Smooth muscle cell (in vitro differentiated cells): ENCODE data around the gene PPME1. TPM values are rescaled to one million over a fixed set of nuclear protein-coding genes. Genes with fewer than 3 reads are reported as not detected.

Experiments used
- DNase-seq: peaks from one replicate; lab custom pipeline; 2025; ENCODE audit not compliant: unreplicated experiment; lab: John Stamatoyannopoulos, UW
- H2AFZ ChIP-seq: fragments of 200-600 bp; sonication (generic); 2 replicates; pipeline ENCODE4 v1.6.0; 2016; ENCODE audit warnings: antibody characterized with exemption, low read depth, mild to moderate bottlenecking
- H3F3A ChIP-seq: fragments of 200-600 bp; sonication (generic); 2 replicates; pipeline ENCODE4 v1.6.0; 2017; ENCODE audit warnings: antibody characterized with exemption, low read depth
- H3K27ac ChIP-seq: fragments of 200-600 bp; sonication (generic); 2 replicates; pipeline ENCODE4 v1.5.1; 2016; ENCODE audit warnings: low read depth, mild to moderate bottlenecking
- H3K27me3 ChIP-seq: fragments of 200-600 bp; sonication (generic); 2 replicates; pipeline ENCODE4 v1.6.1; 2016; ENCODE audit warnings: low read depth, mild to moderate bottlenecking
- H3K36me3 ChIP-seq: fragments of 200-600 bp; sonication (generic); 2 replicates; pipeline ENCODE4 v1.5.1; 2016; ENCODE audit warnings: low read depth
- H3K4me1 ChIP-seq: fragments of 200-600 bp; sonication (generic); 2 replicates; pipeline ENCODE4 v1.5.1; 2016; ENCODE audit warnings: low read depth
- H3K4me2 ChIP-seq: fragments of 200-600 bp; sonication (generic); 2 replicates; pipeline ENCODE4 v1.6.0; 2016; ENCODE audit warnings: mild to moderate bottlenecking
- H3K4me3 ChIP-seq: fragments of 200-600 bp; sonication (generic); 2 replicates; pipeline ENCODE4 v1.5.1; 2016; ENCODE audit warnings: mild to moderate bottlenecking
- H3K79me2 ChIP-seq: fragments of 200-600 bp; sonication (generic); 2 replicates; pipeline ENCODE4 v1.6.0; 2016; ENCODE audit warnings: low read depth, mild to moderate bottlenecking
- H3K9ac ChIP-seq: fragments of 200-600 bp; sonication (generic); 2 replicates; pipeline ENCODE4 v1.6.0; 2016; ENCODE audit warnings: low read depth
- H3K9me3 ChIP-seq: fragments of 200-600 bp; sonication (generic); replicated peaks from 2 replicates; pipeline ENCODE4 v1.5.1; 2016; ENCODE audit warnings: low read depth
- H4K20me1 ChIP-seq: fragments of 200-600 bp; sonication (generic); 2 replicates; pipeline ENCODE4 v1.6.0; 2016; ENCODE audit warnings: low read depth
- WGBS: methylation state at CpG from one replicate; pipeline ENCODE4 v1.1.7; 2016; ENCODE audit warnings: low lambda C conversion rate; 5-methylcytosine and 5-hydroxymethylcytosine counted together
- polyA plus RNA-seq: library from polyadenylated mRNA; unstranded; fragments of >200 nt; fragmentation: Nextera tagmentation; extraction: Ambion mirVana; gene quantifications from 2 replicates; pipeline ENCODE4 v1.2.1, GENCODE V29; 2016
- total RNA-seq: library from RNA; depleted of rRNA; stranded (reverse); fragments of >200 nt; gene quantifications from 2 replicates; pipeline ENCODE4 v1.2.3, GENCODE V29; 2014
- TF ChIP-seq, protein P1 (sequence below): fragments of 200-600 bp; sonication (generic); IDR thresholded peaks from 2 replicates; pipeline ENCODE4 v1.5.1; 2017; ENCODE audit warnings: borderline replicate concordance, mild to moderate bottlenecking, antibody characterized with exemption; ENCODE audit not compliant: insufficient read depth, poor library complexity, severe bottlenecking

The PPME1 gene
- total and polyA plus RNA-seq, 2 experiments from 2014 or later: 67.1 to 69.1 TPM

- Histone ChIP-seq H3K9ac (no peak overlapping the region), H3K9me3 (no peaks in the 10 kb centered on the region), H3K36me3 (no peaks in the 10 kb centered on the region), H3K4me2 (no peak overlapping the region), H3K4me1 (no peaks in the 10 kb centered on the region), H3K4me3 (no peak overlapping the region), H3K27me3 (no peaks in the 10 kb centered on the region), H2AFZ (no peak overlapping the region), H3F3A (no peaks in the 10 kb centered on the region), H3K27ac (no peak overlapping the region), H4K20me1 (peaks cover 2% of the 10 kb centered on the region), H3K79me2 (peaks cover 5% of the 10 kb centered on the region)
- TF ChIP-seq, protein P1, sequence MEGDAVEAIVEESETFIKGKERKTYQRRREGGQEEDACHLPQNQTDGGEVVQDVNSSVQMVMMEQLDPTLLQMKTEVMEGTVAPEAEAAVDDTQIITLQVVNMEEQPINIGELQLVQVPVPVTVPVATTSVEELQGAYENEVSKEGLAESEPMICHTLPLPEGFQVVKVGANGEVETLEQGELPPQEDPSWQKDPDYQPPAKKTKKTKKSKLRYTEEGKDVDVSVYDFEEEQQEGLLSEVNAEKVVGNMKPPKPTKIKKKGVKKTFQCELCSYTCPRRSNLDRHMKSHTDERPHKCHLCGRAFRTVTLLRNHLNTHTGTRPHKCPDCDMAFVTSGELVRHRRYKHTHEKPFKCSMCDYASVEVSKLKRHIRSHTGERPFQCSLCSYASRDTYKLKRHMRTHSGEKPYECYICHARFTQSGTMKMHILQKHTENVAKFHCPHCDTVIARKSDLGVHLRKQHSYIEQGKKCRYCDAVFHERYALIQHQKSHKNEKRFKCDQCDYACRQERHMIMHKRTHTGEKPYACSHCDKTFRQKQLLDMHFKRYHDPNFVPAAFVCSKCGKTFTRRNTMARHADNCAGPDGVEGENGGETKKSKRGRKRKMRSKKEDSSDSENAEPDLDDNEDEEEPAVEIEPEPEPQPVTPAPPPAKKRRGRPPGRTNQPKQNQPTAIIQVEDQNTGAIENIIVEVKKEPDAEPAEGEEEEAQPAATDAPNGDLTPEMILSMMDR: no peak
- WGBS: 85% methylated on average over 1 of the region's 1 CpG
- DNase-seq: no peak
These were observed 13.9 kb upstream of the PPME1 start for GRCh38 chr11:74157169-74157568.

DNA sequence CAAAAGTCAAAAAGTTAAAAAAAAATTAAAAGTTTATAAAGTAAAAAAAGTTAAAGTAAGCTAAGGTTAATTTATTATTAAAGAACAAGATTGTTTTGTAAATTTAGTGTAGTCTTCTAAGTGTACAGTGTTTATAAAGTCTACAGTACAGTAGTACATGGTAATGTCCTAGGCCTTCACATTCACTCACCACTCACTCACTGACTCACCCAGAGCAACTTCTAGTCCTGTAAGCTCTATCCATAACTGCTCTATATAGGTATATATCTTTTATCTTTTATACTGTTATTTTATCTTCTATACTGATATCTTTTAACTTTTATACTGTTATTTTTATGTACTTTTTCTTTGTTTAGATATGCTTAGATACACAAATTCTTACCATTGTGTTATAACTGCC lies 11.4 kb upstream of the PPME1 start:
- Histone ChIP-seq H3F3A (no peaks in the 10 kb centered on the region), H2AFZ (no peak overlapping the region), H3K36me3 (peaks cover 10% of the 10 kb centered on the region), H3K9me3 (no peaks in the 10 kb centered on the region), H3K9ac (no peak overlapping the region), H3K79me2 (peaks cover 5% of the 10 kb centered on the region), H4K20me1 (peaks cover 2% of the 10 kb centered on the region), H3K4me1 (no peaks in the 10 kb centered on the region), H3K4me3 (no peak overlapping the region), H3K4me2 (no peak overlapping the region), H3K27ac (no peak overlapping the region), H3K27me3 (no peaks in the 10 kb centered on the region)
- TF ChIP-seq, protein P1: no peak
- no peak for DNase-seq

- H3K79me2 ChIP-seq: no peaks in the 10 kb centered on the region
- no peak overlapping the region for H3K4me2 ChIP-seq
- H3K4me1 ChIP-seq: no peaks in the 10 kb centered on the region
- H3K9ac ChIP-seq: no peak overlapping the region
- 97% methylated on average over 2 of the region's 2 CpGs for WGBS
- DNase-seq: no peak
- H3F3A ChIP-seq: no peaks in the 10 kb centered on the region
- no peak overlapping the region for H2AFZ ChIP-seq
- TF ChIP-seq, protein P1: no peak
- no peak overlapping the region for H3K4me3 ChIP-seq
- H3K9me3 ChIP-seq: no peaks in the 10 kb centered on the region
- no peaks in the 10 kb centered on the region for H4K20me1 ChIP-seq
- no peak overlapping the region for H3K27ac ChIP-seq
- H3K36me3 ChIP-seq: peaks cover 22% of the 10 kb centered on the region
- no peaks in the 10 kb centered on the region for H3K27me3 ChIP-seq
These were observed 8.2 kb upstream of the PPME1 start for GRCh38 chr11:74162681-74163467.

GRCh38 chr11:74168838-74169237 lies 2.3 kb upstream of the PPME1 start:
- DNase-seq: no peak
- H3K36me3 ChIP-seq: peaks cover 21% of the 10 kb centered on the region
- H3K9me3 ChIP-seq: no peaks in the 10 kb centered on the region
- WGBS: 83% methylated on average over 3 of the region's 3 CpGs
- H3F3A ChIP-seq: no peaks in the 10 kb centered on the region
- peak overlapping the region; percentile 92 for H3K4me2 ChIP-seq
- H2AFZ ChIP-seq: no peak overlapping the region
- H3K27ac ChIP-seq: no peak overlapping the region
- TF ChIP-seq, protein P1: no peak
- H3K4me1 ChIP-seq: peaks cover 27% of the 10 kb centered on the region
- H3K4me3 ChIP-seq: no peak overlapping the region
- peaks cover 50% of the 10 kb centered on the region for H3K79me2 ChIP-seq
- H4K20me1 ChIP-seq: peaks cover 5% of the 10 kb centered on the region
- H3K9ac ChIP-seq: no peak overlapping the region
- no peaks in the 10 kb centered on the region for H3K27me3 ChIP-seq
